Activated naive CD4-positive, alpha-beta T cell (primary cell): ENCODE data around the gene IFRD1.
"Not testable (repeated sequence)": the region's sequence is repeated elsewhere in the genome, so short reads cannot be mapped to it uniquely, and the experiment has no call there.

Source experiments
- DNase-seq, 4 experiments: peaks; one replicate each; lab custom pipeline; 2025; lab: John Stamatoyannopoulos, UW

The IFRD1 gene

GRCh38 chr7:112442210-112442609 is 8.1 kb upstream of the IFRD1 start:
- DNase-seq: no peak

GRCh38 chr7:112444505-112444904 is 5.8 kb upstream of the IFRD1 start:
- no peak for DNase-seq

- no peak for DNase-seq
Observed at GRCh38 chr7:112446431-112446830, 3.8 kb upstream of the IFRD1 start.

- no peak for DNase-seq
Observed at GRCh38 chr7:112447406-112447805, 2.9 kb upstream of the IFRD1 start.

- DNase-seq: no peak
Observed at GRCh38 chr7:112448381-112448780, 1.9 kb upstream of the IFRD1 start.

GRCh38 chr7:112448891-112449290 is 1.4 kb upstream of the IFRD1 start:
- DNase-seq: no peak

GRCh38 chr7:112449353-112449752 is 907 bp upstream of the IFRD1 start:
- peak in 1 of 4 experiments; percentile 11 for DNase-seq

- DNase-seq: peak; percentile 57 to 73 (median 68)
Observed at GRCh38 chr7:112450807-112451761, 824 bp downstream of the IFRD1 start.

- no peak for DNase-seq
Observed at GRCh38 chr7:112452102-112452888, 2.0 kb downstream of the IFRD1 start.

GRCh38 chr7:112453505-112454171 is 3.4 kb downstream of the IFRD1 start:
- DNase-seq: no peak

- DNase-seq: not testable (repeated sequence)
Observed at GRCh38 chr7:112454191-112454590, 3.9 kb downstream of the IFRD1 start.

- no peak for DNase-seq
Observed at GRCh38 chr7:112459645-112460044, 9.4 kb downstream of the IFRD1 start.

GRCh38 chr7:112462236-112462635 is 12.0 kb downstream of the IFRD1 start:
- DNase-seq: no peak

GRCh38 chr7:112467867-112468266 is 17.6 kb downstream of the IFRD1 start:
- no peak for DNase-seq

- DNase-seq: no peak
Observed at GRCh38 chr7:112470194-112470593, 19.9 kb downstream of the IFRD1 start.

- no peak for DNase-seq
Observed at GRCh38 chr7:112476390-112477052, 26.3 kb downstream of the IFRD1 start.

- no peak for DNase-seq
Observed at GRCh38 chr7:112481121-112481736, 31.0 kb downstream of the IFRD1 start.

GRCh38 chr7:112481833-112482670 is 31.8 kb downstream of the IFRD1 start:
- no peak for DNase-seq

GRCh38 chr7:112484671-112485167 is 34.5 kb downstream of the IFRD1 start:
- DNase-seq: no peak

- DNase-seq: no peak
Observed at GRCh38 chr7:112485766-112486165, 35.5 kb downstream of the IFRD1 start.
